GM12874 (cell line): ENCODE results near the gene ACP7.

ENCODE experiments used
- TF ChIP-seq, protein P1 (sequence below): IDR thresholded peaks from 2 replicates; pipeline ENCODE4 v1.5.1; 2011; ENCODE audit warnings: low read depth, mild to moderate bottlenecking, control low read depth, low read length, moderate library complexity; ENCODE audit not compliant: insufficient read depth

The ACP7 gene

DNA sequence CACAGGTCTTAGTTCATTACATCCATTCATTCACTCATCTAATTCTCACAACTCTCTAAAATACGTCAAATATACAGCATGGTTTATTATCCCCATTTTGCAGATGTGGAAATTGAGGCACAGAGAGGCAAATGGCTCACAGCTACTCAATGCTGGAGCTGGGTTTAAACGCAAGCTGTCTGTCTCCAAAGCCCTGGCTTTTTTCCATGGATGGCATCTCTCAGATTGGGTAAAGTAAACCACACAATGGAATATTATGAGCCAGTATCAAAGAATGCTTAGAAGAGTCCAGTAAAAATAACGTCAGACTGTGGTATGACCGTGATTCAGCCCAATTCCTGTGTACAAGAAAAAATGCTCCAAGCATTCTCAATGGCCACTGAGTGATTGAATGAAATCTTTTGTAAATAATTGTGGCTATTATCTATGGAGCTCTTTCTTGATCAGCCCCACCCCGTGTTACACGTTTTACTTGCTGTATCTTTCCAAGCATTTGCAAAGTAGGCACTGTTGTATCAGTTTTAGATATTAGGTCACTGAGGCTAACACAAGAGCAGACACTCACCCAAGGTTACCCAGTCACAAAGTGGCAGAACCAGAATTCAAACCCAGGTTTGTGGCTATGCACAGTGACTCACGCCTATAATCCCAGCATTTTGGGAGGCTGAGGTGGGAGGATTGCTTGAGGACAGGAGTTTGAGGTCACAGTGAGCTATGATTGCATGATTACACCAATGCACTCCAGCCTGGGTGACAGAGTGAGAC lies 5.5 kb upstream of the ACP7 start:
- TF ChIP-seq, protein P1, sequence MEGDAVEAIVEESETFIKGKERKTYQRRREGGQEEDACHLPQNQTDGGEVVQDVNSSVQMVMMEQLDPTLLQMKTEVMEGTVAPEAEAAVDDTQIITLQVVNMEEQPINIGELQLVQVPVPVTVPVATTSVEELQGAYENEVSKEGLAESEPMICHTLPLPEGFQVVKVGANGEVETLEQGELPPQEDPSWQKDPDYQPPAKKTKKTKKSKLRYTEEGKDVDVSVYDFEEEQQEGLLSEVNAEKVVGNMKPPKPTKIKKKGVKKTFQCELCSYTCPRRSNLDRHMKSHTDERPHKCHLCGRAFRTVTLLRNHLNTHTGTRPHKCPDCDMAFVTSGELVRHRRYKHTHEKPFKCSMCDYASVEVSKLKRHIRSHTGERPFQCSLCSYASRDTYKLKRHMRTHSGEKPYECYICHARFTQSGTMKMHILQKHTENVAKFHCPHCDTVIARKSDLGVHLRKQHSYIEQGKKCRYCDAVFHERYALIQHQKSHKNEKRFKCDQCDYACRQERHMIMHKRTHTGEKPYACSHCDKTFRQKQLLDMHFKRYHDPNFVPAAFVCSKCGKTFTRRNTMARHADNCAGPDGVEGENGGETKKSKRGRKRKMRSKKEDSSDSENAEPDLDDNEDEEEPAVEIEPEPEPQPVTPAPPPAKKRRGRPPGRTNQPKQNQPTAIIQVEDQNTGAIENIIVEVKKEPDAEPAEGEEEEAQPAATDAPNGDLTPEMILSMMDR, result no peak

DNA sequence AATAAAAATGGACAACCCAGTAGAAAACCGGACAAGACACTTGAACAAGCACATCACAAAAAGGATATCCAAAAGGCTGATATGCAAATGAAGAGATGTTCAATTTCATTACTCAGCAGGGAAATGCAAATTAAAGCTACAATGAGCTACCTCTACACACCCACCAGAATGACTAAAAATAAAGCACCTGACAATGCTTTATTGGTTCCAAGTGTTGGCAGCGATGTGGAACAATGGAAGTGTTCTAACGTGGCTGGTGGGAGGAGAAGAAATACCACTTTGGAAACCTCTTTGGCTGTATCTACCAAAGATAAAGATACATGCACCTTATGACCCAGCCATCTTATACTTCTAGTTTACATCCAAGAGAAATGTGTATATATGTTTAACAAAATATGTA lies 3.7 kb upstream of the ACP7 start:
- TF ChIP-seq, protein P1, result no peak

DNA sequence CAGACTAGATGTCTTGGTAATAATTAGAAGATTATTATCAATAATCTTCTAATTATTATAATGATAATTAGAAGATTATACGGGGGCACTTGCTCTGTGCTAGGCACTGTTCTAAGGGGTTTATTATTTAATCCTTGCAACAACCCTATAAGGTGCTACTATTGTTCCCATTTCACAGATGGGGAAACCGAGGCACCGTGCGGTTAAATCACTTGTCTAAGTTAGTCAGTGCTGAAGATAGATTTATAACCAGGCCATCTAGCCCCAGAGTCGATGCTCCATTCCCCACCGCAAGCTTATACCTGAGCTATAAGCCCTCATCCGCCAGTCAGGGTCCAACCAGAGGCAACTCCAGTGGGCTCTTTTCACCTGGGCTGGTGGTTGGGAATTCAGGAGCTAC lies 2.0 kb upstream of the ACP7 start:
- TF ChIP-seq, protein P1, result no peak

DNA sequence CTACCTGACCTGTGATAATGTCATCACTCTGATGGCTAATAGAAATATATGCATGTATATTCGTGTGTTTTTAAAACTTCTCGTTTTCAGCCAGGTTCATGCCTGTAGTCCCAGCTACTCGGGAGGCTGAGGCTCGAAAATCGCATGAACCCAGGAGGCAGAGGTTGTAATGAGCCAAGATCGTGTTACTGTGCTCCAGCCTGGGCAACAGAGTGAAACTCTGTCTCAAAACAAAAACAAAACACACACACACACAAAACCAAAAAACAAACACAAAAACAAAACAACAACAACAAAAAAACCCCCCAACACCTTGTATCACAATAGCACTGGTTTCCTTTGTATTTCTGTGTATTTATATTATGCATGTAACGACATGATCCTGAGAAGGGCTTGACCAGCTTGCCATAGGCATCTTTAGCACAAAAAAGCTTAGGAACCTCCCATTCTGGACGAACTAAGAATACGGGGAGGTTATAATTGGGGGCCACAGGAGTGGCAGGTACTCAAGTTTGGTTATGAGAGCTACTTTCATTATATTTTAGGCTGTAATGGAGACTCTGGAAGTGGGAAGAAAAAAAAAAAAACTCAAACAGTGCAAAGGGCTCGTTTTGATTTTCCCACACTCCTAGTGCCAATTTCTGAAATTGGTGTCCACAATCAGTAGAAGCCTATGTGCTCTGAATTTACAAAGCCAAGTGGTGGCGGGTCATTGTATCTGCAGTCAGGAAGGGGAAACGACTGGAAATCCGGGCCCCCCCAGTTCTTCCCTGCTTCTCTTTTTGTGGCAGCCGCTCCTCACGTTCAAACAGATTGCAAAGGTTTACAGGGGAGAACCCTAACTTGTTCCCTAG lies 1.2 kb upstream of the ACP7 start:
- TF ChIP-seq, protein P1, result no peak

DNA sequence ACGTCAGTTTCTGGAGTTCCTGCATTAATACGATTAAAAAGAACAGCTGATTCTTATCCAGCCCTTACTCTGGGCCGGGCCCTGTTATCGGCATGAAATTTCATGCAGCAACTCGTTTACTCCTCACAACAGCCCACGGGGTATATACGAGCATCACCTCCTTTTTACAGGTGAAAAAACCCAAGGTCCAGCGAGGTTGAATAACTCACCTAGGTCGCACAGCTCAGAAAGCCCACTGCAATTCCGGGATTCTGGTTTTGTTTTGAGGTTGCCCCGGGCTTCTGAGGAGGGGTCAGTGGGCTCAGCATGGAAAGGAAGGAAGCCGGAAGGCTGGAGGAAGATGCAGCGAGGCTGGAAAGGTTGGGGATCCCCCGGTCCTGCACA lies 577 bp upstream of the ACP7 start:
- TF ChIP-seq, protein P1, result no peak

DNA sequence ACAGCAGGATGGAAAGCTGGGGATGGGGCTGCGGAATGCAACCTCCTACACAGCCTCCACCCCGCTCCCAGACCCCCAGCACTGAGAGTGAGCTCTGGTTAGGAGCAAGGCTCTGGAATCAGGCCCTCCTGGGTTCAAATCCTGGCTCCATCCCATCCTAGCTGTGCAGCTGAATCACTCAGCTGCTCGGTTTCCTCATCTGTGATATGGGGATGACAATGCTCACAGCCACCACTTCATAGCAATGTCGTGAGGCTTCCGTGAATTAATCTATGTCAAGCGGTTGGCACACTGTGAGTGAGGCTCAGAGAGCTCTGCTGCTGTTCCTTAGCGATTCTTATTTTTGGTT lies 538 bp downstream of the ACP7 start:
- TF ChIP-seq, protein P1, result no peak

DNA sequence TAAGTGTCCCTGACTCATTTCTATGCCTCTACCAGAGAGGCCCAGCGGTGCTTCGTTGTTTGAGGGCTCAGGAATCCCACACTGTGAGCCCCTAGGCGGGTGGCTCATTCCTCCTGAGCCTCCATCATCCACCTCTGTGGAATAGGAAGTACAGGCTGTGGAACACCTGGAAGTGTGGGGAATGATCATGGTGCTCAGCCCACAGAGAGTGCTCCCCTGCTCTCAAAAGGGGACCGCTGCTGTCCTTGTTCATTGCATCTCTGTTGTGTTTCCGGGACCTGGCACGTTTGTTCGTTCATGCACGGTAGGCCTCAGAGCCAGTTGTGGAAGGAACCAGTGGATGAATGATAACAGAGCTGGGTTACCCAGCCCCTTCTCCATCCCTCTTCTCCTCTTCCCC lies 1.2 kb downstream of the ACP7 start:
- TF ChIP-seq, protein P1, result no peak
